MCF 10A (cell line): ENCODE measurements around the gene C12orf75. TPM values are rescaled to one million over a fixed set of nuclear protein-coding genes. Genes with fewer than 3 reads are reported as not detected.
"Not testable (repeated sequence)": the region's sequence is repeated elsewhere in the genome, so short reads cannot be mapped to it uniquely, and the experiment has no call there.

Source experiments
- BruUV-seq: library from RNA; stranded (reverse); fragments of 400-500 nt; replicated peaks from 2 replicates; lab custom pipeline; 2021; lab: Mats Ljungman, UMichigan
- CTCF ChIA-PET: fragments of 300-600 bp; sonication (Branson Sonifier 250); formaldehyde crosslinking; extraction: SDS; loops from one replicate; lab custom pipeline; 2021; ENCODE audit warnings: antibody characterized with exemption, inconsistent platforms; lab: Yijun Ruan, JAX
- POLR2A ChIA-PET: fragments of 300-600, 350-650 bp; sonication (Branson Sonifier 250); formaldehyde crosslinking; extraction: SDS; loops from one replicate; lab custom pipeline; 2020; ENCODE audit warnings: antibody characterized with exemption, inconsistent platforms; lab: Yijun Ruan, JAX
- DNase-seq: peaks from one replicate; pipeline ENCODE4 v3.0.0-alpha.2; 2018; ENCODE audit not compliant: unreplicated experiment
- H3K27ac Mint-ChIP-seq: one replicate; pipeline ENCODE4 v1.8.0; 2022; ENCODE audit warnings: mild to moderate bottlenecking, low read depth, mixed read lengths; ENCODE audit not compliant: unreplicated experiment
- H3K27me3 Mint-ChIP-seq: one replicate; pipeline ENCODE4 v1.8.0; 2022; ENCODE audit warnings: mixed read lengths; ENCODE audit not compliant: insufficient read depth, unreplicated experiment
- H3K36me3 Mint-ChIP-seq: one replicate; pipeline ENCODE4 v1.8.0; 2022; ENCODE audit warnings: mild to moderate bottlenecking, moderate library complexity, mixed read lengths; ENCODE audit not compliant: insufficient read depth, unreplicated experiment
- H3K4me1 Mint-ChIP-seq: one replicate; pipeline ENCODE4 v1.8.0; 2022; ENCODE audit warnings: mixed read lengths; ENCODE audit not compliant: insufficient read depth, unreplicated experiment
- H3K4me3 Mint-ChIP-seq: one replicate; pipeline ENCODE4 v1.8.0; 2022; ENCODE audit warnings: mild to moderate bottlenecking, moderate library complexity, mixed read lengths; ENCODE audit not compliant: unreplicated experiment
- H3K9me3 Mint-ChIP-seq: one replicate; pipeline ENCODE4 v1.8.0; 2022; ENCODE audit warnings: mixed read lengths; ENCODE audit not compliant: unreplicated experiment
- CTCF ChIP-seq: fragments of 200-600 bp; IDR thresholded peaks from one replicate; pipeline ENCODE4 v1.8.0; 2022; ENCODE audit warnings: antibody characterized with exemption, mild to moderate bottlenecking; ENCODE audit not compliant: unreplicated experiment
- intact Hi-C: fragments of 100-400 bp; cut with micrococcal nuclease; formaldehyde crosslinking; loops from 2 replicates; pipeline ENCODE4 v1.14.1; 2022
- total RNA-seq: library from RNA; stranded (reverse); gene quantifications from 2 replicates; pipeline ENCODE4 v1.2.3, GENCODE V29; 2022

The C12orf75 gene
- total RNA-seq, 1 experiment from 2014 or later: 53.6 TPM

- peaks cover 39% of the 10 kb centered on the region for H3K4me1 Mint-ChIP-seq
- H3K9me3 Mint-ChIP-seq: no peaks in the 10 kb centered on the region
- no peaks in the 10 kb centered on the region for H3K36me3 Mint-ChIP-seq
- ChIA-PET POLR2A (no interaction called here), CTCF (interaction anchor here (0.5 kb wide), 2 partner anchors 84 to 103 kb away, joined by 3 to 4 read pairs; no protein-coding TSS in a partner anchor)
- H3K27ac Mint-ChIP-seq: no peak overlapping the region
- DNase-seq: no peak
- H3K4me3 Mint-ChIP-seq: no peak overlapping the region
- H3K27me3 Mint-ChIP-seq: no peaks in the 10 kb centered on the region
- TF ChIP-seq CTCF: no peak
- intact Hi-C loops: no loop called here
- no TSS peak for BruUV-seq
Measured at GRCh38 chr12:105337391-105337790, 6.9 kb downstream of the C12orf75 start.

- intact Hi-C loops: no loop called here
- TF ChIP-seq CTCF: no peak
- no peak overlapping the region for H3K4me3 Mint-ChIP-seq
- DNase-seq: no peak
- H3K27me3 Mint-ChIP-seq: no peaks in the 10 kb centered on the region
- BruUV-seq: no TSS peak
- no peak overlapping the region for H3K27ac Mint-ChIP-seq
- no peaks in the 10 kb centered on the region for H3K36me3 Mint-ChIP-seq
- peaks cover 39% of the 10 kb centered on the region for H3K4me1 Mint-ChIP-seq
- ChIA-PET CTCF (interaction anchor here (0.6 to 1.2 kb wide), 2 partner anchors 23 to 516 kb away, joined by 3 read pairs; no protein-coding TSS in a partner anchor), POLR2A (interaction anchor here (1.8 kb wide), 1 partner anchor 10 kb away, joined by 5 read pairs; no protein-coding TSS in a partner anchor)
- H3K9me3 Mint-ChIP-seq: no peaks in the 10 kb centered on the region
Measured at GRCh38 chr12:105338966-105339365, 8.5 kb downstream of the C12orf75 start.

GRCh38 chr12:105341010-105341409 is 10.5 kb downstream of the C12orf75 start:
- Mint-ChIP-seq H3K4me3 (no peak overlapping the region), H3K36me3 (no peaks in the 10 kb centered on the region), H3K4me1 (peaks cover 22% of the 10 kb centered on the region), H3K27ac (peak overlapping the region; percentile 26), H3K9me3 (no peaks in the 10 kb centered on the region), H3K27me3 (no peaks in the 10 kb centered on the region)
- BruUV-seq: no TSS peak
- DNase-seq: peak; percentile 46
- TF ChIP-seq CTCF: no peak
- intact Hi-C loops: no loop called here
- ChIA-PET POLR2A (no interaction called here), CTCF (interaction anchor here (0.6 kb wide), 1 partner anchor 10 kb away, joined by 3 read pairs; no protein-coding TSS in a partner anchor)

GRCh38 chr12:105341620-105342019 is 11.1 kb downstream of the C12orf75 start:
- peaks cover 16% of the 10 kb centered on the region for H3K4me1 Mint-ChIP-seq
- BruUV-seq, H3K9me3 Mint-ChIP-seq, intact Hi-C loops, H3K27me3 Mint-ChIP-seq, POLR2A ChIA-PET, H3K4me3 Mint-ChIP-seq, H3K36me3 Mint-ChIP-seq, DNase-seq: not testable (repeated sequence)
- CTCF ChIA-PET: interaction anchor here (0.6 to 0.7 kb wide), 2 partner anchors 9 to 10 kb away, joined by 3 to 7 read pairs; no protein-coding TSS in a partner anchor
- peak overlapping the region; percentile 26 for H3K27ac Mint-ChIP-seq

- ChIA-PET CTCF (no interaction called here), POLR2A (no interaction called here)
- Mint-ChIP-seq H3K27me3 (no peaks in the 10 kb centered on the region), H3K4me1 (peaks cover 16% of the 10 kb centered on the region), H3K4me3 (no peak overlapping the region), H3K9me3 (no peaks in the 10 kb centered on the region), H3K36me3 (no peaks in the 10 kb centered on the region), H3K27ac (peak overlapping the region; percentile 63)
- no TSS peak for BruUV-seq
- no peak for DNase-seq
- intact Hi-C loops: no loop called here
- no peak for TF ChIP-seq CTCF
Measured at GRCh38 chr12:105342464-105342863, 12.0 kb downstream of the C12orf75 start.
